IPS-15b (cell line): Measurements from ENCODE around the gene SIGLEC1.

Source experiments
- H3K27me3 ChIP-seq: one replicate; pipeline ENCODE4 v1.6.1; 2013; ENCODE audit warnings: low read length; ENCODE audit not compliant: control insufficient read depth, insufficient read depth
- H3K36me3 ChIP-seq: one replicate; pipeline ENCODE4 v1.6.1; 2013; ENCODE audit warnings: low read length; ENCODE audit not compliant: control insufficient read depth, insufficient read depth
- H3K4me1 ChIP-seq: one replicate; pipeline ENCODE4 v1.6.1; 2013; ENCODE audit warnings: mild to moderate bottlenecking, low read length; ENCODE audit not compliant: control insufficient read depth, insufficient read depth
- H3K4me3 ChIP-seq: one replicate; pipeline ENCODE4 v1.5.1; 2013; ENCODE audit warnings: low read depth, low read length
- H3K9ac ChIP-seq: one replicate; pipeline ENCODE4 v1.6.1; 2013; ENCODE audit warnings: low read depth, mild to moderate bottlenecking, low read length
- H3K9me3 ChIP-seq: one replicate; pipeline ENCODE4 v1.6.1; 2013; ENCODE audit warnings: mild to moderate bottlenecking, low read length; ENCODE audit not compliant: control insufficient read depth, insufficient read depth

Gene SIGLEC1

DNA sequence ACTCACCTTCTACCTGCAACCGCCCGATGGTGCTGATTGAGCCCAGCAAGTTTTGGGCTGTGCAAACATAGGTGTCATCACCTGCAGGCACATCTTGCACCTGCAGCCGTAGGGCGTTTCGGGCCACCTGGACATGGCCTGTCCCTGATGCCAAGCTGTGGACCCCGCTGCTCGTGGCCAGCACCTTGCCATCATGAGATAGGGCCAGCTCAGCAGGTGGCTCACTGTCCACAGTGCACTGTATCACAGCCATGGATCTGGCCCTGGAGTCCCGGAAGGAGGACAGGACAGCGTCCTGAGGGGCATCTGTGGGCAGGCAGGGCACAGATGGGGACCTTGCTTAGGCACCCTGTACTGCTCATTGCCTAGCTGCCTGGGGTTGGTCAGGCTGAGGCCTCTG is 20.5 kb downstream of the SIGLEC1 start:
- Histone ChIP-seq H3K36me3 (no peaks in the 10 kb centered on the region), H3K4me3 (no peak overlapping the region), H3K9me3 (no peaks in the 10 kb centered on the region), H3K27me3 (no peaks in the 10 kb centered on the region), H3K9ac (no peak overlapping the region), H3K4me1 (no peaks in the 10 kb centered on the region)

DNA sequence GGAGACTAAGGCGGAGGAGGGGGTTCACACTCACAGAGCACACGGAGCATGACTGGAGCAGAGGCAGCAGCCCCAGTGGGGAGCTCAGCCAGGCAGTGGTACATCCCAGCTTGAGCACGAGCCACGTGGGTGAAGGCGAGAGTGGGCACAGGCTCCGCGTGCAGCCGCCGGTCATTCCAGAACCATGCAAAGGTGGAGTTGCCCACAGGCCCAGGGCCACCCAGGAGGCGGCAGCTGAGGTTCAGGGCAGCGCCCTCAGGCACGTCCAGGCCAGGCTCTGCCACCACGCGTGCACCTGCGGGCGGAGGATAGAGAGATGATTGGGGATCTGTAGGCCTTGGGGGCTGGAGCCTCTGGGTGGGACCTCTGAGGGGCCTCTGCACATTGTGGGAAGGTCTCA is 21.1 kb downstream of the SIGLEC1 start:
- Histone ChIP-seq H3K36me3 (no peaks in the 10 kb centered on the region), H3K9ac (no peak overlapping the region), H3K27me3 (peaks cover 3% of the 10 kb centered on the region), H3K4me1 (no peaks in the 10 kb centered on the region), H3K9me3 (no peaks in the 10 kb centered on the region), H3K4me3 (no peak overlapping the region)

DNA sequence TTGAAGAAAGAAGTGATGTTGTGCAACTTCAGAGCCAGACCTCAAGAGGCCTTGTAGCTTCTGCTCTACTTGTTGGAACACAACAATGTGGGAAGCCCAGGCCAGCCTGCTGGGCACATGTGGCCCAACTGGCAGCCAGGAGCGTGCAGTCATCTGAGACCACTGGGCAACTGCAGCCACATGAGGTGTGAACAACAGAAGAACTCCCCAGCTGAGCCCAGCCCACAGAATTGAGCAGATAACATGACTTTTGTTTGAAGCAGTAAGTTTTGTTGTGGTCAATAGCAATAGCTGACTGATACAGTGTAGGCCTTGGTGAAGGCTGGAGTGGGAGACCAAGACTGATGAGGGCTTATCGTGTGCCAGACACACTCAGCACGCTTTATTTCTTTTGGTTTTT is 22.0 kb downstream of the SIGLEC1 start:
- no peak overlapping the region for H3K9ac ChIP-seq
- H3K36me3 ChIP-seq: no peaks in the 10 kb centered on the region
- no peak overlapping the region for H3K4me3 ChIP-seq
- H3K4me1 ChIP-seq: no peaks in the 10 kb centered on the region
- H3K27me3 ChIP-seq: peaks cover 9% of the 10 kb centered on the region
- H3K9me3 ChIP-seq: no peaks in the 10 kb centered on the region

DNA sequence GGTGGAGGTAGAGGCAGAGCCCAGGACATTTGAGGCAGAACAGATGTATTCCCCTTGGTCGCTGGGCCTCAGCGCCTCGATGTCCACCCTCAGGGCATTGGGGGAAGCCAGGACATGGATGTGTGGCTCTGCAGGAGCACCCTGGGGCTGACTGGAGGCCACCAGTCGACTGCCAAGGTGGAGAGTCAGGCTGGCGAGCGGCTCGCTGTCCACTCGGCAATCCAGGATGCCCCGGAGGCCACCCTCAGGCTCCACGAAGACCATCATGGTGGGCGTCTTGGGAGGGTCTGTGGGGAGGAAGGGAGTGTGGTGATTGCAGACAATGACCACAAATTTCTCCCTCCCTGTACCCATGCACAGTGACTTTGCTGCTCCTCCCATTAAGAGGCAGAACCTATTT is 22.4 kb downstream of the SIGLEC1 start:
- no peaks in the 10 kb centered on the region for H3K36me3 ChIP-seq
- H3K9me3 ChIP-seq: no peaks in the 10 kb centered on the region
- no peak overlapping the region for H3K9ac ChIP-seq
- peaks cover 13% of the 10 kb centered on the region for H3K27me3 ChIP-seq
- H3K4me3 ChIP-seq: no peak overlapping the region
- H3K4me1 ChIP-seq: peaks cover 4% of the 10 kb centered on the region

- Histone ChIP-seq H3K27me3 (peaks cover 20% of the 10 kb centered on the region), H3K9me3 (no peaks in the 10 kb centered on the region), H3K4me3 (no peak overlapping the region), H3K4me1 (peaks cover 12% of the 10 kb centered on the region), H3K36me3 (no peaks in the 10 kb centered on the region), H3K9ac (no peak overlapping the region)
These were observed 24.7 kb downstream of the SIGLEC1 start for GRCh38 chr20:3687655-3688054.

- Histone ChIP-seq H3K4me1 (peaks cover 12% of the 10 kb centered on the region), H3K4me3 (no peak overlapping the region), H3K9ac (no peak overlapping the region), H3K9me3 (no peaks in the 10 kb centered on the region), H3K36me3 (no peaks in the 10 kb centered on the region), H3K27me3 (peaks cover 24% of the 10 kb centered on the region)
These were observed 25.5 kb downstream of the SIGLEC1 start for GRCh38 chr20:3686867-3687321.

- Histone ChIP-seq H3K4me1 (peaks cover 12% of the 10 kb centered on the region), H3K27me3 (peaks cover 25% of the 10 kb centered on the region), H3K36me3 (no peaks in the 10 kb centered on the region), H3K9ac (no peak overlapping the region), H3K4me3 (no peak overlapping the region), H3K9me3 (no peaks in the 10 kb centered on the region)
These were observed 26.0 kb downstream of the SIGLEC1 start for GRCh38 chr20:3686421-3686820.

DNA sequence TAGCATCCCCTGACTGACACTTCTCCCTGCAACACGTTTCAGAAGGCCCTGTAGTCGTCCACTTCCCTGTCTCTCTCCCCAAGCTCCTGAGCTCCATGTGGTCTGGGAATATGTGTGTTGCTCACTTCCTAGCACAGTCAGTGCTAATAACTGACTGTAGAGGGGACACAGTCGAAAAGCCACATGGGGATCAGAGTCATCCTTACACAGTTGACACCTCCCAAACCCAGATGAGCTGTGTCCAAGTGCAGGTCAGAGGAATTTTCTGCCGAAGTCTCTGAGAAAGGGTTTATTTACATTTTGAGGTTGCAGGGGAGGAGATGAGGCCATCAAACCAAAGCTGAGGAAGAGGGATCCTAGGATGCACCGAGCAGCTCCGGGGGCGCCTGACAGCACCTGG is 27.1 kb downstream of the SIGLEC1 start:
- no peaks in the 10 kb centered on the region for H3K9me3 ChIP-seq
- peaks cover 14% of the 10 kb centered on the region for H3K4me1 ChIP-seq
- no peak overlapping the region for H3K9ac ChIP-seq
- H3K4me3 ChIP-seq: no peak overlapping the region
- H3K36me3 ChIP-seq: no peaks in the 10 kb centered on the region
- peaks cover 32% of the 10 kb centered on the region for H3K27me3 ChIP-seq

DNA sequence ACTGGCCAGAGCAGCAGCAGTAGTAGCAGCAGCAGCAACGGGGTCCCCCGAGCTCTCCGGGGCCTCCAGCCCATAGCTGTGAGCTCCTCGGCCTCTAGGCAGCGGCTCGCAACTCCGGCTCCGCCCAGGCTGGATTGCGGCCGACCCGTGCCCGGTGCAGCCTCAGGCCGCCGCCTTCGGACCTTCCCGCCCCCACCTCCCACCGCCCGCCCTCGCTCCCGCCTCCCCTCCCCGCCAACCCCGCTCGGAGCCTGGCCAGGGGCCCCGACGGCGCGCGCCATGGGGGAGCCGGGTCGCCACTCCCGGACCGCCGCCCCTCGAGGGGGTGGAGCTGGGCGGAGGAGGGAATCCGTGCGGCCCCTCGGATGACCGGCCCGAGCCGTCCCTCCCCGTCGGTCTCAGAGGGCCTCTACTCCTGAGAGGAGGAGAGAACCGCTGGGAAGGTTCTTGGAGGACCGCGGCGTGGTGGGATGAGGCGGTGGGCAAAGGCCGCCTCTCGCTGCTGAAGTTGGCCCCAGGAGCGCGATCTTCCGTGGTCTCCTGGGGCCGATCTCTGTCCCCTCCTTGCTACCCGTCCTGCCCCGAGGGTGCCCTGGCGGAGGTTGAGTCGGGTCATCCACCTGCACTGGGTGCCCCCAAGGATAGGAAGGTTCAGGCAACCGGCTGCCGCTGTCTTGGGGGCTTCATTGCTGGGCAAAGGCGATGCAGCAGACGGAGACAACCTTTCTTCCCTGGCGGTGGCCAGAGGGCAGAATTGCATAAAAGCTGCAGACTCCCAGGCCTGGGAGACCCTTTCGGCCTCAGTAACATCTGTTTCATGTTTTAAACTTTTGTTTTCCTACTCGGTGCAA is 30.2 kb downstream of the SIGLEC1 start, which contains the start of gene ADAM33:
Gene ADAM33 (minus strand): TSS at position 80 of the 851 bp plus-strand sequence. CDS start 6 bp downstream, at position 74.
- Histone ChIP-seq H3K4me3 (peak within 1 kb of the TSS; percentile 64), H3K9ac (no peak within 1 kb of the TSS), H3K27me3 (peaks cover 34% of the 10 kb centered on the region), H3K36me3 (no peaks in the 10 kb centered on the region), H3K4me1 (peaks cover 14% of the 10 kb centered on the region), H3K9me3 (no peaks in the 10 kb centered on the region)

DNA sequence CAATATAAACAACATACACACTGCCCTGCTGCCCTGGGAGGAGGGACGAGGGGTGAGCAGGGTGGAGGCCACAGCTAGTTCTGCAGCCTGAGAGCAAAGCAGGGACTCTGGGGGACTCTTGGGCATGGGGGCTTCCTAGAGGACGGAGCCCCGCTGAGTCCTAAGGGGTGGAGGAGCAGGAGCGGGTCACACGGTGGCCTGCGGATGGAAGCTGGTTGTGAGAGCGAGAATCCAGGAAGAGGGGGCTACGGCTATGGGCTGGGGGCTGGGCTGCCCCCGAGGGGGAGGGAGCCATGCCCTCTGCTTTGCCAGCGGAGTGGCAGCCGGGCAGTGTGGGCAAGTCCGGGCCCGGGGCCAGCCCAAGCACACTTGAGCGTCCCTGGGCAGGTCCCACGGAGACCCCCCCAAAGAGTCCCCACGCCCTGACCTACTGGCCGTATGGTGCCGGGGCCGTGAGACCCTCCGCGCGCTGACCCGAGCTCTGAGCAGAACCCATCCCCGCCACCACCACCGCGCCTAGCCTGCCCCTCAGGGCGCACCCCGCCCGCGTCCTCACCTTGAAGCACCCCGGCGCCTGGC is 31.0 kb downstream of the SIGLEC1 start:
- H3K9me3 ChIP-seq: no peaks in the 10 kb centered on the region
- peak overlapping the region; percentile 50 for H3K4me3 ChIP-seq
- no peaks in the 10 kb centered on the region for H3K36me3 ChIP-seq
- H3K27me3 ChIP-seq: peaks cover 32% of the 10 kb centered on the region
- H3K4me1 ChIP-seq: peaks cover 14% of the 10 kb centered on the region
- no peak overlapping the region for H3K9ac ChIP-seq

DNA sequence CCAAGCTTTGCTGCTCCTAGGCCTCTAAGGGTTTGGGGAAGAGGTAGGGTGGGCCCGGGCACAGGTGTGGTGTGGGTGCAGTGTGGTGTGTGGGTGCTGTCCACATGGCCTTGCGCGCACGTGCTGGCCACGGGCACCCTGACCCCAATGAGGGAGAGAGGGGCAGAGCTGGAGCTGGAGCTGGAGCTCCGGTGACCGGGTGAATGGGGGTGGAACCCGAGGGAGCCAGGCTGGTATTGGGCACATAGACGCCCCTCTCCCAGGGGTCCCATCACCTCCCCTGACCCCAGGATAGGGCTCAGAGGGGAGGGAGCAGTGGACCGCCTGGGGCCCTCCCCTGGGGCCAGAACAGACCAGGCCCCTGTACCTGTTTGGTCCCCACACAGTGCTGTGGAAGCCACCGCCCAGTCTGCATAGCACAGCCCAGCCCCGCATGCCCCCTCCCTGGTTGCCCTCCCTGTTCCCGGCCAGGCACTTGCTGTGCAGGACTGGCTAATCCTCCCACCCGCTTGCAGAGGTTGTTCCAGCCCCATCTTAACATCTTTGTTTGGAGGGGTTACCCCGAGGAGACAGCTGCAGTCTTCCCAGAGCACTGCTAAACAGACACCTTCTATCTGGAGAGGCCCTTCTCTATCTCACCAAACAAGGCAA is 31.6 kb downstream of the SIGLEC1 start:
- peaks cover 29% of the 10 kb centered on the region for H3K27me3 ChIP-seq
- peak overlapping the region; percentile 13 for H3K4me3 ChIP-seq

More for the DNA sequence above, 31.6 kb downstream of the SIGLEC1 start:
- Histone ChIP-seq H3K9ac (no peak overlapping the region), H3K4me1 (peaks cover 14% of the 10 kb centered on the region), H3K36me3 (no peaks in the 10 kb centered on the region), H3K9me3 (no peaks in the 10 kb centered on the region)
